ENCODE results near the gene WDFY4.

The WDFY4 gene

DNA sequence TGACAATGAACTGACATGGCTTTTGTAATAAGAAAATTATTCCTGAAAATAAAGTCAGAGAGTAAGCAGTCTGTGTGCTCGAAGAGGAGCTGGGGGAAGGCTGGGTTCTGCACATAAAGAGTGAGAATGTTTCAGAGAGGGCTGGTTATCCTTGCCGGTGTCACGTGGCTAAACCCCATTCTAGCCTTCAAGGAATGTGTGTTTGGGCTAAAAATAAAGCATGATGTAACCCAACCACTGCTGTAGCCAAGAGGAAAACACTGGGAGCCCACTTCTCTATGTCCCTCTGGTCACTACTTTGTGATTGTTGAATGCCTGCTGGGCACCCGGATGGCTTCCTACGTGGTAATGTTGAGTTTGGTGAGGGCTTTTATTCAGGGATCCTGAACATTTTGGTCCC lies 23.5 kb downstream of the WDFY4 start:
- in situ Hi-C loops (cut with HindIII; ENCODE audit: low sequenced_read_pairs): no loop called here

DNA sequence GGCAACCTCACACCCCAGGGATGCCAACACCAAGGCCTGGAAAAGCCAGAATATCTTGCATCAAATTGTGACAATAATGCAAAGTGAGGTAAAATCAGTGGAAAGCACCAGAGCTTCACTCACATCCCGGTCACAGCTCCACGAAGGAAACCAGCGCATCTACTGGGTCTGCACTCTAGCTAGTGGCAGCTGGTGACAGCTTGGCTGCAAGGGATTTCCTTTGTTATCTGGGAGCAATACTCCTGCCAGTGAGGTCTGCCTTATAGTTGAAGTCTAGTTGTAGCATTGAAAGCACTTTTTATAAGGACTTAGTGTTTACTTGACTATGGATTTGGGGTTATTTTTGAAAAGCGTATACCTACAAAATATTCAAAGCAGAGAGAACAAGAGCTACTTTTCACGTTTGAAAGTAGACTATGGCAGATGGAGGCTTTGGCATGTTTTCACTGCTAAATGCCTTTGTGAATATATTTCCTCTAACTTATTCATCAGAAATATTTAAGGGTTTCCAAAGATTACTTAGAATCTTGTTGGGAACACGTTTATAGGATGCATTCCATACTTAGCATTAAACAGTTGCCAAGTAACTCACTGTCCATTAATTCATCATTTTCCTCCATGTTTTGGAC lies 26.1 kb downstream of the WDFY4 start:
- in situ Hi-C loops (cut with HindIII; ENCODE audit: low sequenced_read_pairs): no loop called here

DNA sequence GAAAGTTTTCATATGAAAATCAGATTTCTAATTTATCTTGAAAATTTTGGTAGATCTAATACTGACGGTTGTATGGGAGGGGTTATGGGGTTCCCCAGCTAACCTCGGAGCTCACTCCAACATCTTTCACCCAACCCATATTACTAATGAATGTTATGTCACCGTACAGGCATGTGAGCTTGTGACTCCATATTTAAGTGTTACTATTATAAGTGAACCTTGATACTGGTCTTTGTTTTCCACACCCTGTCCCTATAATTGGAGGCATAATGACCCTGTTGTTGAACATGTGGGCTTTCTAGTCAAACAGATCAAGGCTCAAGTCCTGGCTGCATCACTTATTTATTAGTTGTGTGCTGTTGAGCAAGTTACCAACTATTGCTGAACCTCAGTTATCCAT lies 27.2 kb downstream of the WDFY4 start:
- in situ Hi-C loops (cut with HindIII; ENCODE audit: low sequenced_read_pairs): no loop called here

DNA sequence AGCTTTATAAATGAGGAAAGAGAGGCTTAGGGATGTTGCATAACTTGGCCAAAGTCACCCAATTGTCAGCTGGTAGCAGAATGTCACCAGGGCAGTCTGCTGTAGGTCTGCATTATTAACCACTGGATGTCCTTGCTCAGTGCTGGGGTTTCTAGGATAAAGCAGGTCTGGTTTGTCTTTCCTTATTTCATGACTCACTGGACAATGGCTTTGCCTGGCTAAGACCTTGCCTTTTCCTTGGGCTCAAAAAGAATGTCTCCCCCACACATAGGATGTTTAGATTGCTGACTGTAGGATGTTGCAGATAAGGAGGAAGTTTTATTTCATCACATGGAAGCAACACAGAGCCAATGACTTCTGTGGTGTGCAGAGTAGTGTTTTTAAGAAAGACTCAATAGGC lies 29.4 kb downstream of the WDFY4 start:
- in situ Hi-C loops (cut with HindIII; ENCODE audit: low sequenced_read_pairs): no loop called here

DNA sequence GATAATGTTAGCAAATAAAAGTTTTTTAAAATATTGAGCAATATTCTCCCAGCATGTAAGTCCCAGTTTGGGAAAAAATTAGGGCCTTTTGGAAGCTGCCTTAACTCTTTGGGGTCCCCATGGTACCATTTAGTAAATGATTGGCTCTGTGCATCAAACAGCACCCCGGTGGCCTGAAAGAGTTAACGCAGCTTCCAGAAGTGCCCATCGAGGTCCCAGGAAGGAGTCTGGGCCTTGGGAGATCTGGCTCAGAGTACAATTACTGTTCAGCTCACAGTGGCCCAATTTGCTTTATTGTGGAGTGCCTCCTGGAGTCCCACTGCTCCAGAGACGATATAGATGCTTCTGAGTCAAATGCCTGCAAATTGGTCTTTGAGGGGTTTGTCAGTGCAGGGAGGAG lies 31.7 kb downstream of the WDFY4 start:
- in situ Hi-C loops (cut with HindIII; ENCODE audit: low sequenced_read_pairs): no loop called here

DNA sequence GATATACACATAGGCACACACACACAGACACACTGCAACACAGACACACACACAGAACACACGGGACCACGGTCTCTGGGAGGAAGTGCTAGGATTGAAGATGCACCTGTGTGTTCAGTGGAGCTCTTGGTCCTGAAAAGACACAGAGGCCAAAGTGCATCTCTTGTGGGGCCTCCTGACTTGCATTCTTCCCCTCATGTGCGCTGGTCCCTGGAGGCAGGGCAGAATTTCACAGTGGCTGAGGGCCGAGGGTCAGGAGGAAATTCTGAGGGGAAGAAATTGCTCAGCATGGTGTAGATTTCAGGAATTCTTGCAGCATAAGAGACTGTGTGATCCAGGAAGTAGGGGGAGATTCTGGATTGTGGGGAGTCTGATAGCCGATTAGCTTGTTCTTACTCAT lies 35.9 kb downstream of the WDFY4 start:
- in situ Hi-C loops (cut with HindIII; ENCODE audit: low sequenced_read_pairs): no loop called here

DNA sequence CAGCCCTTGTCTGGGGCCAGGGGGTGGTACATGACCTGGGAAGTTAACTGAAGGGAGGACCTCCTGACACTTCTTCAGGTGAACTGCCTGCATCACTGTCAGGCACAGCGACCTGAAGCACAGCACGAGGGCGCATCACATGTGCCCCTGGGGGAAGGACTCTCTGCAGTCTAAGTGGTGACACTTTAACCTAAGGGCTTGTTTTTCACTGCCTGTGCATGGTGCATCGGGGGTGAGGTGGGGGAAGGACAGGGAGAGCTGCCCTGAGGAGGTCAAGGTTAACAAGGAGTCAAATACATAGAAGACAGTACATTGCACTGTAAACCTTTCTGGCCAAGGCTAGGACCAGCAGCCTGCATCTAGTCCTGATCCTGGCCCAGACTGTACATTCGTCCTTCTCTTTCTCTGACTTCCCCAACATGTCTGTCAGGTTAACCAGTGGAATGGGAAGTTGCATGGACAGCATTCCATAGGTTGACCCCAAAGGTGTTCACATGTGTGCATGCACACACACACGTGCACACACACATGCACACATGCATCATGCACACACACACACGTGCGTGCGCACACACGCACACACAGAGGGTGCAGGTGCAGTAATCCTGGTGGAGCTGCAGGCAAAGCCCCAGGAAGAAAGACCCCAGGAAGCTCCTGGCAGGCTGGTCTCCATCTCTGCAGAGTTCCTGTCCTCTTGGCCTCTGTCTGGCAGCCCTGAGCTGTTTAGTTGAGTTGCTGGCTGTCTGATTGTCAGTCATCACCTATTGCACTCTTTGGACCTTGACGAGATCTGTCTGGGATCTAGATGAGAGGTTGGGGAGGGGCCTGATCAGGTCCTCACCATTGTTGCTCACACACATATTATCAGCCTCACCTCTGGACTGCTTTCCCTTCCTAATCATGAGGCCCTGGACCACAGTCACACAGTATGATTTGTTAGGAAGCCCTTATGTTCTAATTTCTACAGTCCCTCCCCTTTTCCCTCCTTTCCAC lies 37.8 kb downstream of the WDFY4 start:
- in situ Hi-C loops (cut with HindIII; ENCODE audit: low sequenced_read_pairs): no loop called here

DNA sequence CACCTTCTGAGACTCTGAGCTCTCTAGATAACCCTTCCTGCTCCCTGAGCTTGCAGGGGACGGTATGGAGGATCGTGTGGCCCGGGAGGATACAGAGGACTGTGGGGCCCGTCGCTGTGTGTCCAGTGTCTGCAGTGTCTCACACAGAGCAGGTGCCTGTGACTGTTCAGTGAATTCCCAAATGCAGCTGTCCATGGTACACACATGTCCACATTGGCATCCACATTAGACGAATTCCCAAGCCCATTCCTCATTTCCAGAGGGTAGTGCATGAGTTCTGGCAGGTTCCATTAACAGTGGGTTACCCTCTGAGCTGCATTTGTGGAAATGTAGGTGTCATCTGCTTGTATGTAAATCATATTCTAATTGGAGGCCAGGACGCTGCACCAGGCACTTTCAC lies 39.5 kb downstream of the WDFY4 start:
- in situ Hi-C loops (cut with HindIII; ENCODE audit: low sequenced_read_pairs): no loop called here

DNA sequence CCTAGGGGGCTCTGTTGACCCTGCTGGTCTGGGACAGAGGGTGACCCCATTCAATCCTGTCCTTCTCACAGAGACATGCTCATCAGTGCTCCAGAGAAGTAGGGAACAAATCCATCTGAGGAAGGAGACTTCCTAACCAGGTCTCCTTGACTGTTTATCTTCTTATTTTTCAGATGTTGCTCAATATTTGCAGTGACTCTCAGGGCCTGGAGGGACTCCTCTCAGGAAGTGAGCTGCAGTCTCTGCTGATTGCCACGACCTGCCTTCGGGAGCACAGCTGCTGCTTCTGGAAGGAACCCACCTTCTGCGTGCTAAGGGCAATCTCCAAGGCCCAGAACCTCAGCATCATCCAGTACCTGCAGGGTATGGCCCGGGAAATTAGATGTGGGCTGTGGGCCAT lies 41.0 kb downstream of the WDFY4 start:
- in situ Hi-C loops (cut with HindIII; ENCODE audit: low sequenced_read_pairs): no loop called here

DNA sequence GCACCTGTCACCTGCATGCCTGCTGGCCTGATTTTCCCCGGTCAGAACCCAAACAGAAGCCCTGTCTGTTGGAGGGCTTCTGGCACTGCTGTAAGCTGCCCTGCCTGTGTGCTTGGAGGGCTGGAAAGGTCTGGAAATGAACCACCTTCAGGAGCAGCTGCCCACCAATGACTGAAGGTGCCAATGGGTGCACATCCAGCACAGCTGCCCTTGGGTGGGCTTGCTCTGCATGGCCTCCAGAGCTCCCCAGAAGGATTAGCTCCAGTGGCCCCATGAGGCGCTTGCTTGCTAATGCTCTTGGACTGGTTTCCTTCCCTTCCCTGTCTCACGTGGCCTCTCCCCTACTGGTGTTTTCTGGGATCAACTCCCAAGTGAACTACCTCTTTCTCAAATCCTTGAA lies 43.2 kb downstream of the WDFY4 start:
- in situ Hi-C loops (cut with HindIII; ENCODE audit: low sequenced_read_pairs): no loop called here

DNA sequence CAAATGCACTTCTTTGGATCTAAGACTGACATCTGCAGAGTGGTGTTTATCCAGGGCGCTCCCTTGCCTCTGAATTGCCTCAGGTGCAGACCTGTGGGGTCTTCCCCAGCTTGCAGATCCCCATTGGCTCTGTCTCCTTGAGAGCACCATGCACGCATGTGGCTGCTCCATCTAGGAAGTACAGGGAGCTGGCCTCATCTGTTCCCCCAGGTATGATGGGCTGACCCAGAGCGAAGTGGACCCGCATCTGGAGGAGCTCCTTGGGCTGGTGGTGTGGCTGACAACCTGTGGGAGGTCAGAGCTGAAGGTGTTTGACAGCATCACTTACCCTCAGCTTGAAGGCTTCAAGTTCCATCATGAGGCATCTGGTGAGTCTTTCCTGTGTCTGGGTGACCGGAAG lies 44.5 kb downstream of the WDFY4 start:
- in situ Hi-C loops (cut with HindIII; ENCODE audit: low sequenced_read_pairs): no loop called here

DNA sequence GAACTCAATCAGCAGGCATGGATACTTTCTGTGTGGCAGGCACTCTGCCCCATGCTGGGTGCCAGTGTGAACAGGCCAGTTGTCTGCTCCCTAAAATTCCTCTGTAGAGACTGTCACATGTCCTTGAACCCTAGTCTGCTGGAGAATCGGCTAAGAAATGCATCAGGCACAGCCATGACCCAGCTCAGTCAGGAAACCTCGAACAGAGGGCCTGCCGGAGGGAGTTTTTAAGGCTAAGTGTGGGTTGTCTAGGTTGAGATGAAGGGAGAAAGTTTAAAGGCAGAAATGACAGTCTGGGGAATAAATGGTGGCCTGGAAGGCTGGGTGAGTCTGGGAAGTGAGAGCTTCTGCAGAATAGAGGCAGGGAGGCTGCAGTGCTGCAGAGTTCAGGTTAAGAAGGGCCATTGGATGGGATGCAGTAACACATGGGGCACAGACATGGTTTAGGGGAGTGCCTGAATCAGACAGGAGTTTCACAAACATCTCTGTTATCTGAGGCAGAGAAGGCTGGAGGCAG lies 45.3 kb downstream of the WDFY4 start:
- in situ Hi-C loops (cut with HindIII; ENCODE audit: low sequenced_read_pairs): no loop called here

DNA sequence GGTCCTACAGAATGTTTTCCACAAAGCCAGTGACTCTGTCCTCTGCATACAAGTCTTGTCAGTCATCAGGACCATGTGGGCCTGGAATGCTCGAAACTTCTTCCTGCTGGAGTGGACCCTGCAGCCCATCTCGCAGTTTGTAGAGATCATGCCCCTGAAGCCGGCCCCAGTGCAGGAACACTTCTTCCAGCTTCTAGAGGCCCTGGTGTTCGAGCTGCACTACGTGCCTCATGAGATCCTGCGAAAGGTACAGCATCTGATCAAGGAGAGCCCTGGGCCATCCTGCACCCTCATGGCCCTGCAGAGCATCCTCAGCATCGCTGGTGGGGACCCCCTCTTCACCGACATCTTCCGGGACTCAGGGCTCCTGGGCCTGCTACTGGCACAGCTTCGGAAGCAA lies 46.5 kb downstream of the WDFY4 start:
- in situ Hi-C loops (cut with HindIII; ENCODE audit: low sequenced_read_pairs): no loop called here

DNA sequence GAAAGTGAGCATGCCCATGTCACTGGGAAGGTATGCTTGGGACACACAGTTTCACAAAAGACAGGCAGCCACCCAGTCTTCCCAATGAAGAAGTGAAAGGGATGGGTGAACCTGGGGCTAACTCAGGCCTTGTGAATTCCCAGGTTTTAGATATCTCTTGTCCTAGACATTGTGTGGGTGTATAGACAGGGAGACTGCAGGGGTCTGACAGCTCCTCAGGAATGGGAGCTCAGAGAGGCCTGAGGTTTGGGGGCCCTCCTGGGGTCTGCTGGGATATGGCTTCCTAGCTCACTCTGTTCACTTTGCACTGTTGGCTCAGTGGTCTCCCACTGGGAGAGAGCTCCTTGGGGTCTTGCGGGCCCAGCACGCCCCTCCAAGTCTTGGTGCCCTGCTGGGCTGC lies 47.0 kb downstream of the WDFY4 start:
- in situ Hi-C loops (cut with HindIII; ENCODE audit: low sequenced_read_pairs): no loop called here

DNA sequence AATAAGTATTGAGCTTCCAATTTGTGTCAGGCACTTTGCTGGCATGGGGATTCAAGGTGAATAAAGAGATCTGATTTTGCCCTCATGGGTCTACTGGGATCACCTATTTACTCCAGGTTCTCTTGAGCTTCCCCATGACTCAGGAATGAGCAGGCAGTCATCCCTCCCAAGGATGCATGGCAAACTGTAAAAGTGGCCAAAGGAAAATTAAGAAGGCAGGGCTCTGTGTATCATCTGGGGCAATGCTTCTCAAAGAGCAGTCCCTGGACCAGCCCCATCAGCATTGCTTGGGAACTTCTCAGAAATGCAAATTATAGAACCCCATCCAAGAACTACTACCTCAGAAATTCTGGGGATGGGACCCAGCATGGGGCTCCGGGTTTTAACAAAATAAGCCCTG lies 48.7 kb downstream of the WDFY4 start:
- in situ Hi-C loops (cut with HindIII; ENCODE audit: low sequenced_read_pairs): no loop called here

DNA sequence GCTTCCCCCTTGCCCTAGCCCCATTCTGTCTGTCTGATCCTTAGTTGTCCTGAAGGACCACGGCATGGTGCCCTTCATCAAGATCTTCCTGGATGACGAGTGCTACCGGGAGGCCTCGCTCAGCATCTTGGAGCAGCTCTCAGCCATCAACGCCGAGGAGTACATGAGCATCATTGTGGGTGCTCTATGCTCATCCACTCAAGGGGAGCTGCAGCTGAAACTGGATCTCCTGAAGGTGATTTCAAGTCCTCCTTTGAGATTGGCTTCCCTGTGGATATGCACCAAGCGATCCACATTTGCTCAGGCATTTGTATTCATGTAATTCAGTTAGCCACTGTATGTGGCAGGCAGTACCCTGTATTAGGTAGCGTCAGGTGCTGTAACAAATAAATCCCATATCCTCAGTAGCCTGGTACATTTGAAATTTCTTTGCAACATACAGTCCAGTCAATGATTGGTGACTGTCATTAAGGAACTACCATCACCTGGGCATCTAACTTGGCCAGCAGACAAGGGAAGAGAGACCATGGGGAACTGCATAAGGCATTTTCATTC lies 51.2 kb downstream of the WDFY4 start:
- in situ Hi-C loops (cut with HindIII; ENCODE audit: low sequenced_read_pairs): no loop called here

DNA sequence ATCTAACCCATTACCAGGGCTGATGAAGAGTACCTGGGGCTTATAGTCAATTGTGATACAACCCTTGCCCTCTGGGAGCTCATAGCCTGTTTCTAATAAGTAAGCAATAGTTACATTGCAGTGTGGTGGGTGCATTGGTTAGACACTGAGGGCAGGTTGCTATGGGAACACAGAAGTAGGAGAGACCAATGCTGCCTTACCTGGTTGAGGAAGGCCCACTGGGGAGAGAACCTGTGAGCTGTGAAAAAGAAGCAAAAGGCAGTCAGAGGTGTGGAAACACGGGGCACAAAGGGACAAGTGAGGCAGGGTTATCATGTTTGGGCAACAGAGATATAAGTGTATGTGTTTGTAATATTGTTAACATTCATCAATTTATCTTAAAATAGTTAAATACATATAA lies 51.9 kb downstream of the WDFY4 start:
- in situ Hi-C loops (cut with HindIII; ENCODE audit: low sequenced_read_pairs): no loop called here

DNA sequence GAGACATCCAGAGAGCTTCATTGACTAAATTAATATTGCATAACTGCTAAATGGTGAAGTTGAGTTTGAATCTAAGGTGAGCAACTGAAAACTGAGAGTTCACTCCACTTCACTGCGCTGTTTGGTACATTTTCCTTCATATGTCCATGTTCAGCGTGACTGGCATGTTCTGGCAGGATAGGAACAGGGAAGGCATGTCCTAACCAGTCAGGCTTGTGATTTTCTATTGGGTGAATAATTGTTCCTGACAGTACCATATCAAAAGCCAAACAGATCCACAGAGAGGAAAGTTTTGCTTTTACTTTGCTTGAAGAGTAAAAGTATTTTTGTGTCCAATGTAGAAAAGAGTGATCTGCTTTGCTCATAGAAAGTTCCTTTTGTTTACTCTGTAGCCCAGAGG lies 53.2 kb downstream of the WDFY4 start:
- in situ Hi-C loops (cut with HindIII; ENCODE audit: low sequenced_read_pairs): no loop called here

DNA sequence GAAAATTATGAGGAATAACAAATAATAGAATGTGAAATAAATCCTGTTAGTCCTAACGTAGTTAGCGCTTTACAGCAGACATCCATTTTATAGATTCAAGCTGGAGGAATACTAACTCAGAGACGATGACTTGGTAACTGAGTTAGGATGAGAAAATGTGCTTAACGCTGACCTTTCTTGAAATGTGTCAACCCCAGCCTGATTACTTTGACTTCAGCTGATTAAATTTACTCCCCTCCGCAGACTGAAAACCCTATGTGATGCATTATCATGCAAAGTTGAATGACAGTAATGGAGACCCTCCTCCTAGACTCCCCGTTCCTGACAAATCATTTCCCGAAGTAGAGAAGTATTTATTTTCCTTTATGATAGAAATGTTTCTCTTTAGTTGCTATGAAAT lies 54.5 kb downstream of the WDFY4 start:
- in situ Hi-C loops (cut with HindIII; ENCODE audit: low sequenced_read_pairs): no loop called here

DNA sequence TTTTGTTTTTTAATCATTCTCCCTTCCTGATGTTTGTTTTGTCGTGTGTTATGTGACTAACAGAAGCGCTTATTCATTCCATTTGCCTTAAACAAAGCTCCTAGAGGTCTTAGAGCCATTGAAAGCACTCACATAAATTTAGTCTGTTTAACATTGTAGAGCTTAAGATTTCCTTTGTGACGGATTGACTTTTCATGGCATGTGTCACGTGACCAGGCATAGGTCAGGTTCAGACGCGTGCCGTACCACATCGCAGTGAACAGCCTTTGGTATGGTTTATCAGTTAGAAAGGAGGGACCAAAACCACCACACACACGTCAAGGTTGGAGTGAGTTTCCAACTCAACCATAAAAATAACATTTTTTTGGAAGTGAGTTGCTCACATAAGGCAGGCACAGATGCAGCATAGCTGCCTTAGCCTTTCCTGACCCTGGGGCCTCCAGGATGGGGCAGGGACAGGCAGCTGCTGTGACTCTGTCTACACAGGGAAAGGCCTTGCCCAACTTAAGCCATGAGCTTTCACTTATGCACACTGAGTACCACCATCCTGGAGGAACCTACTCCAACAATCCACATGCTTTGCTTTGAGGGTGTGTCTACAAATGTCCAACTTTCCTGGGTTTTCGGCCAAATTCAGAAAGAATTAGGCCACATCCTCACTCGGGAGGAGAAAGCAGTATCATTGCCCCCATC lies 55.5 kb downstream of the WDFY4 start:
- in situ Hi-C loops (cut with HindIII; ENCODE audit: low sequenced_read_pairs): no loop called here

DNA sequence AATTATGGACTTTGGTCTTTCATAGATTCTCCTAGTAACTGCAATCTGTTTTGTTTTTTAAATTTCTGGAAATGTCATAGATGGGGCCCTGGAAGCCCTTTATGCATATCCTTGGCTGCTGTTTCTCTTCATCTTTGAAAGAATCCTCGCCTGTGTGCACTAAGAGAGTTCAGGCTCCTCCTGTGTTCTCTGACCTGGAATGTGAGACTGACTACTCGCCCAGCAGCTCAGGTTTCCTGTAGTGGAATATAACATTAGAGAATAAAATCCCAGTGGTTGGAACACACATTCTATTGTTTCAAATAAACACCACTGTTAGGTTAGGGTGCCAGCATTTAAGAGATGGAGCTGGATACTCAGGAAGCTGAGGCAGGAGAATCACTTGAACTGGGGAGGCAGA lies 56.3 kb downstream of the WDFY4 start:
- in situ Hi-C loops (cut with HindIII; ENCODE audit: low sequenced_read_pairs): no loop called here
